Activated T-cell treated with anti-CD3 and anti-CD28 coated beads for 48 hours (primary cell): Measurements from ENCODE around the gene FMO5.
"Not testable (repeated sequence)": the region's sequence is repeated elsewhere in the genome, so short reads cannot be mapped to it uniquely, and the experiment has no call there.

Source experiments
- DNase-seq: peaks from one replicate; pipeline ENCODE4 v3.0.0-alpha.2; 2020; ENCODE audit warnings: low read depth

FMO5 gene

GRCh38 chr1:147238925-147239820, 14.0 kb upstream of the FMO5 start:
- DNase-seq = no peak

- DNase-seq = no peak
Observed at GRCh38 chr1:147238053-147238902, 13.1 kb upstream of the FMO5 start.

GRCh38 chr1:147236959-147237791, 12.0 kb upstream of the FMO5 start:
- DNase-seq = no peak

DNA sequence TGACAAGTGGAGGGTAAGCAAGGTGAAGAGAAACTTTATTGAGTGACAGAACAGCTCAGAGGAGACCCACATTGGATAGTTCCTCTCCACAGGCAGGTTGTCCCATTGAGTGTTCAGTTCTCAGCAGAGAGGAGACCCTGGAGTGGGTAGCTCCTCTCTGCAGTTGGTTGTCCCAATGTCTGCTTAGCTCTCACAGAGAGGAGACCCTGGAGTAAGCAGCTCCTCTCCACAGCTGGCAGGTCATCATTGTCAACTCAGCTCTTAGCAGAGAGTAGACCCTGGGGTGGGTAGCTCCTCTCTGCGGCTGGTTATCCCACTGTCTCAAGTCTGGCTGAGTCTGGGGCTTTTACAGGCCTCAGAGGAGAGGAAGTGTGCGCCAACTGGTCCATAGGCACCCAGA, 11.3 kb upstream of the FMO5 start:
- DNase-seq = no peak

GRCh38 chr1:147235822-147236221, 10.7 kb upstream of the FMO5 start:
- DNase-seq = no peak

DNA sequence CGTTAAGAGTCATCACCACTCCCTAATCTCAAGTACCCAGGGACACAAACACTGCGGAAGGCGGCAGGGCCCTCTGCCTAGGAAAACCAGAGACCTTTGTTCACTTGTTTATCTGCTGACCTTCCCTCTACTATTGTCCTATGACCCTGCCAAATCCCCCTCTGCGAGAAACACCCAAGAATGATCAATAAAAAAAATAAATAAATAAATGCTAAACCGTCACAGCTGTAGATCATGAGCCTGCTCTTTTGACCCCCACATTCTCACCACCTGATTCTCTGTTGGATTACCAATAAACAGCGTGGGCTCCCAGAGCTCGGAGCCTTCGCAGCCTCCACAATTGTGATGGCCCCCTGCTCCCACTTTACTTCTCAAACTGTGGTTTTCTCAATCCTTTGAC, 8.8 kb upstream of the FMO5 start:
- DNase-seq = not testable (repeated sequence)

GRCh38 chr1:147231032-147231431, 5.9 kb upstream of the FMO5 start:
- DNase-seq = not testable (repeated sequence)

GRCh38 chr1:147223740-147224615, 1.2 kb downstream of the FMO5 start:
- no peak for DNase-seq

- DNase-seq = no peak
Observed at GRCh38 chr1:147218606-147219005, 6.5 kb downstream of the FMO5 start.

GRCh38 chr1:147217141-147217540, 8.0 kb downstream of the FMO5 start:
- no peak for DNase-seq

GRCh38 chr1:147216124-147216523, 9.0 kb downstream of the FMO5 start:
- DNase-seq = no peak

DNA sequence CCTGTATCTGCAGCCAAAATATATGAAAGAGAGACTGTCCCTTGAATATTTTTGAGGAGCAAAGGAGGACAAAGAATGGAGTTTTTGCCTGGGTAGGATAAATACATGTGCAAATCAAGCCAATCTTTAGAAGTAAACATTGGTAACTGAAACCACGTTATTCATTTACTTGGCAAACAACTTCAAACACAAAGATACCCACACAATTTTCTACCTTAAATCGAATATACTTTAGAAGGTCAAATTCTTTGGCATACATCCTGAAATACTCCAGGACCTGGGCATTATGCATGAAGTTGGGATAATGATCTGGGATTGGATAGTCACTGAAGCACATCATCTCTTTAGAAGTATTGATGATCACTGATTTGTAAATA, 9.6 kb downstream of the FMO5 start:
- no peak for DNase-seq

DNA sequence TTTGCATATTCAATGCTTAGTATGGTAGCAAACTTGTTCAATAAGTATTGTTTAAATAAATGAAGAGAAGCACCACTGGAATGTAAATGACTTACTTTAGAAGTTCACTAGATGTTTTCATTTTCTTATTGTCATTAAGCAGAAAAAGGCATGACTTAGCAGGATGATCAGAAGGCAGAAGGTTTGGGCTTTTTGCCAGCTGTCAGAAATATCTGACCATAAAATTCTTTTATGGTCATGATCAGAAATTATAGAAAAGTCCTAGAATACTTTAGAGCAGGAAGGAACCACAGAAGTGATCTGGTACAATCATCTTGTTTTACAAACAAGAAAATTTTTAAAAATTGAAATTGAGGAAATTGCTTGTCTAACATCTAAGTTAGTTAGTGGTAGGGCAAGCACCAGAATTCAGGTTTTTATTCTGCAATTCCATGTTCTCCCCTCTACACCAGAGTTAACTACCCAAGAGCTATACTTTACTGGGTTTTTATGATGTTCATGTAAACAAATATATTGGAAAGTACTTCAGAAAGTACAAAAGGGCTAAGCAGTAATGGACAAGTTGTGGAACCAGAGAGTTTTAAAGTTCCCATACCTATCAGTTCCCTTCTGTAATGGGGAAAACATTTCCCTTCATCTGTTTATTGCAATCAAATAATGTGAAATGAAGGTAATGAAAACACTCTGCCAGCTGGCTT, 10.1 kb downstream of the FMO5 start:
- no peak for DNase-seq

DNA sequence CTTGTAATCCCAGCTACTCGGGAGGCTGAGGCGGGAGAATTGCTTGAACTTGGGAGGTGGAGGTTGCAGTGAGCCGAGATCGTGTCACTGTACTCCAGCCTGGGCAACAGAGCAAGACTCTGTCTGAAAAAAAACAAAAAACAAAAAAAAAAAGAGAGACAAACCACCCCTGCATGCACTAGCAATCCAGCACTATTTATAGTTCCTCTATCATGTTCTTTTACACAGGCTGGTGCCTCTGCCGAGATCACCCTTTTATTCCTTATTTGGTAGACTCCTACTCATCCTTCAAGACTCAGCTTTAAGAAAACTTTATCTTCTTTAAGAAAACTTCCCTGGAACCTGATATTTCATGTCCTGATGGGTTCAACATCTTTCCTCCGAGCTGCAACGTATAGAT, 10.8 kb downstream of the FMO5 start:
- DNase-seq = no peak

DNA sequence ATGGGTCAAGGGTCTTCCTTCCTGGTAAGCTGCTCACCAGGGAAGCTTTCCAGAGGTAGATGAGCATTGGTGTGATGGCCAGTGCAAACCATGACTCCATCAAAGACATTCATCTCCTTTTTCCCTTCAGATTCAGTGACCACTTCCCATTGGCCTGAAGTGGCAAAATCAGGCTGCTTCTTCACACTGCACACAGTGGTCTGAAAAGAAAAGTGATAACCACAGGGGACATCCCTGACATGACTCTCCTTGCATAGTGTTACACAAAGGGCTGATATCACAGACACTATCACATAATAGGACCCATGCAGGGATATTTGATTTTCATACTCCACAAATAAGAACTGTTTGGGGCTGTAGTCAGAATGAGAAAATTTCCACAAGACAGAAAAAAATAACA, 11.9 kb downstream of the FMO5 start:
- no peak for DNase-seq

DNA sequence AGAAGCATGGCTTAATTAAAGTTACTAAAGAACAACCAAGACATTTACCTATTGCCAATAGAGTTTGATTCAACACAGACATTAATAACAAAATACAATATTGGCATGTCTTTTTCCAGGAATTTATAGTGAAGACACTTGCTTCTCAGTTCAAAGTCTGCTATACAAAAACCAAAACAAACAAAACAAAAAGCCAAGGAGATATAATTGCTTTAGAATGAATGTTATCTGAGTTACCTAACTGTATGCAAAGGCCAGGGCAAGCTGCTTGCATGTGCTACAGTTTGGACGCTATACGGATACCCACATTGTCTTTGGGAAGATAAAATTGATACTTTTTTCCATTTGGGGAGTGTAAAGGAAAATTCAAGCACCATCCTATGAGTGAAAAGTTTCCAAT, 13.6 kb downstream of the FMO5 start:
- no peak for DNase-seq

DNA sequence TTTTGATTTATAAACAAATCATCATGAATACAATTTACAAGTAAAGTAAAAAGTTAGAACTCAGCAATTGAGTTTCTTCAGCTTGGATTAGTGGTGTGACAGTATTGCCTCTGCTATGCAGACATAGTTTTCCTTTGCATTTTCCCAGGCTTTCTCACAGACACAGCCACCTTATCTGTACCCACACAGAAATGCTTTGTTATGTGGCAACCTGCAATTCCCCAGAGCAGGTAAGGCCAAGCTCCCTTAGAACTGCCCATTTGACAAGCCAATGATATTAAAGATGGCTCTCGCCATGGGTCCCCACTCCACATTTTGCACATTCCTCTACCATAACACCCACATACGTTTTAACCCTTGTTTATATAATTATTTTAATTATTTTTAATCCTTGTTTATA, 14.2 kb downstream of the FMO5 start:
- DNase-seq = no peak

- DNase-seq = no peak
Observed at GRCh38 chr1:147209825-147210821, 15.0 kb downstream of the FMO5 start.

GRCh38 chr1:147208619-147209018, 16.5 kb downstream of the FMO5 start:
- no peak for DNase-seq
